IMR-90 (cell line): ENCODE measurements around the gene NUDT3. TPM values are rescaled to one million over a fixed set of nuclear protein-coding genes. Genes with fewer than 3 reads are reported as not detected.

Source experiments
- ATAC-seq: fragments of 200-7000 bp; cut with Tn5 transposase; 2 replicates; pipeline ENCODE4 v1.9.1; 2020; ENCODE audit warnings: low read depth, mild to moderate bottlenecking, moderate library complexity
- BruUV-seq: library from RNA; stranded (reverse); fragments of 400-500 nt; replicated peaks from 2 replicates; lab custom pipeline; 2021; lab: Mats Ljungman, UMichigan
- CTCF ChIA-PET: fragments of 300-600 bp; formaldehyde crosslinking; extraction: SDS; loops from one replicate; lab custom pipeline; 2021; ENCODE audit warnings: antibody characterized with exemption; lab: Yijun Ruan, JAX
- POLR2A ChIA-PET: fragments of 300-600 bp; sonication (Branson Sonifier 250); formaldehyde crosslinking; loops from one replicate; lab custom pipeline; 2022; ENCODE audit warnings: antibody characterized with exemption; ENCODE audit not compliant: unreplicated experiment; lab: Charles Lee
- DNase-seq: peaks from one replicate; pipeline ENCODE4 v3.0.0; 2013
- H2AFZ ChIP-seq: replicated peaks from 2 replicates; pipeline ENCODE3; 2013; ENCODE audit warnings: low read length, mild to moderate bottlenecking; ENCODE audit not compliant: poor library complexity
- H2AK5ac ChIP-seq: 2 replicates; pipeline ENCODE4 v1.6.1; 2013; ENCODE audit warnings: low read depth, low read length, inconsistent platforms
- H2AK9ac ChIP-seq: replicated peaks from 2 replicates; pipeline ENCODE3; 2013; ENCODE audit warnings: mild to moderate bottlenecking, low read depth, low read length, moderate library complexity; ENCODE audit not compliant: poor library complexity
- H2BK120ac ChIP-seq: 2 replicates; pipeline ENCODE4 v1.6.1; 2013; ENCODE audit warnings: low read depth, low read length, inconsistent platforms
- H2BK15ac ChIP-seq: 3 replicates; pipeline ENCODE4 v1.6.1; 2013; ENCODE audit warnings: low read depth, low read length, inconsistent platforms
- H2BK20ac ChIP-seq: 2 replicates; pipeline ENCODE4 v1.6.1; 2013; ENCODE audit warnings: low read depth, mild to moderate bottlenecking, inconsistent platforms, low read length, moderate library complexity
- H2BK5ac ChIP-seq: 2 replicates; pipeline ENCODE4 v1.6.1; 2013; ENCODE audit warnings: mild to moderate bottlenecking, low read depth, low read length, inconsistent platforms; ENCODE audit not compliant: poor library complexity, severe bottlenecking
- H3K14ac ChIP-seq: replicated peaks from 2 replicates; pipeline ENCODE4 v1.6.1; 2013; ENCODE audit warnings: low read depth, low read length, inconsistent platforms
- H3K18ac ChIP-seq: 2 replicates; pipeline ENCODE4 v1.6.1; 2013; ENCODE audit warnings: low read depth, low read length, control low read depth
- H3K23ac ChIP-seq: 2 replicates; pipeline ENCODE4 v1.6.1; 2013; ENCODE audit warnings: low read depth, low read length, inconsistent platforms
- H3K27ac ChIP-seq: 2 replicates; pipeline ENCODE4 v1.5.1; 2013; ENCODE audit warnings: mild to moderate bottlenecking, control low read depth, low read length; ENCODE audit not compliant: insufficient read depth
- H3K27me3 ChIP-seq: 2 replicates; pipeline ENCODE4 v1.6.1; 2013; ENCODE audit warnings: low read length; ENCODE audit not compliant: control insufficient read depth, insufficient read depth
- H3K36me3 ChIP-seq: 2 replicates; pipeline ENCODE4 v1.6.1; 2013; ENCODE audit warnings: low read length, mixed read lengths; ENCODE audit not compliant: control insufficient read depth, insufficient read depth
- H3K4ac ChIP-seq: 2 replicates; pipeline ENCODE4 v1.6.1; 2013; ENCODE audit warnings: low read depth, low read length, inconsistent platforms
- H3K4me1 ChIP-seq: 2 replicates; pipeline ENCODE4 v1.6.1; 2013; ENCODE audit warnings: low read length, mixed read lengths; ENCODE audit not compliant: control insufficient read depth, insufficient read depth
- H3K4me2 ChIP-seq: 2 replicates; pipeline ENCODE4 v1.6.1; 2013; ENCODE audit warnings: low read depth, mild to moderate bottlenecking, control low read depth, low read length, moderate library complexity
- H3K4me3 ChIP-seq: 2 replicates; pipeline ENCODE4 v1.5.1; 2013; ENCODE audit warnings: low read depth, mild to moderate bottlenecking, control low read depth, low read length, moderate library complexity; ENCODE audit not compliant: insufficient read depth
- H3K56ac ChIP-seq: 2 replicates; pipeline ENCODE4 v1.6.1; 2013; ENCODE audit warnings: low read length, inconsistent platforms; ENCODE audit not compliant: insufficient read depth; ENCODE audit errors: extremely low read depth
- H3K79me1 ChIP-seq, 2 experiments: 2 replicates each; pipeline ENCODE4 v1.6.1; 2013; ENCODE audit warnings: low read length in 2 of 2, inconsistent platforms in 1 of 2, low read depth in 1 of 2
- H3K9ac ChIP-seq: 2 replicates; pipeline ENCODE4 v1.6.1; 2013; ENCODE audit warnings: low read depth, low read length, control low read depth
- H3K9me1 ChIP-seq: 2 replicates; pipeline ENCODE4 v1.6.1; 2013; ENCODE audit warnings: low read length, inconsistent platforms; ENCODE audit not compliant: insufficient read depth
- H3K9me3 ChIP-seq: 2 replicates; pipeline ENCODE4 v1.6.1; 2013; ENCODE audit warnings: low read length; ENCODE audit not compliant: control insufficient read depth, insufficient read depth
- H4K20me1 ChIP-seq: 2 replicates; pipeline ENCODE4 v1.6.1; 2013; ENCODE audit warnings: low read length, inconsistent platforms; ENCODE audit not compliant: insufficient read depth
- H4K5ac ChIP-seq: 2 replicates; pipeline ENCODE4 v1.6.1; 2013; ENCODE audit warnings: mild to moderate bottlenecking, low read depth, low read length, control low read depth
- H4K8ac ChIP-seq, 2 experiments: 2 replicates each; pipeline ENCODE4 v1.6.1; 2013; ENCODE audit warnings: low read depth in 2 of 2, low read length in 2 of 2, control low read depth in 1 of 2, inconsistent platforms in 1 of 2
- H4K91ac ChIP-seq: 2 replicates; pipeline ENCODE4 v1.6.1; 2013; ENCODE audit warnings: low read depth, low read length, inconsistent platforms; ENCODE audit not compliant: insufficient read depth
- CEBPB ChIP-seq: IDR thresholded peaks from 2 replicates; pipeline ENCODE4 v1.6.1; 2012; ENCODE audit warnings: low read depth, low read length, improper control_type of control experiment
- MXI1 ChIP-seq: IDR thresholded peaks from 2 replicates; pipeline ENCODE4 v1.6.1; 2012; ENCODE audit warnings: low read depth, mild to moderate bottlenecking, low read length, moderate library complexity, borderline replicate concordance
- WGBS, 2 experiments: methylation state at CpG; one replicate each; pipeline versions ENCODE4 v1.1.5 to v1.1.7; 2013; ENCODE audit warnings: missing lambda C conversion rate in 2 of 2; ENCODE audit not compliant: insufficient read length in 1 of 2; ENCODE audit errors: extremely low coverage in 2 of 2; 5-methylcytosine and 5-hydroxymethylcytosine counted together
- dilution Hi-C: fragments of 300-500 bp; cut with HindIII; formaldehyde crosslinking; loops from one replicate; pipeline ENCODE4 v1.14.3; 2018; ENCODE audit warnings: low sequenced_read_pairs; ENCODE audit not compliant: unreplicated experiment
- in situ Hi-C: fragments of 300-500 bp; cut with MboI; formaldehyde crosslinking; loops from 3 replicates; pipeline ENCODE4 v1.14.3; 2019; ENCODE audit warnings: low sequenced_read_pairs, inconsistent platforms, mixed read lengths
- intact Hi-C: fragments of 100-400 bp; cut with micrococcal nuclease; formaldehyde crosslinking; loops from 2 replicates; pipeline ENCODE4 v1.10.0; 2022
- polyA plus RNA-seq, 3 experiments: library from polyadenylated mRNA; depleted of rRNA; stranded (reverse); fragments of >200 nt; gene quantifications; 2 replicates each; pipeline ENCODE4 v1.2.3, GENCODE V29; 2012; ENCODE audit warnings: low replicate concordance in 1 of 3
- total RNA-seq: library from RNA; depleted of rRNA; stranded (reverse); fragments of >200 nt; gene quantifications from 2 replicates; pipeline ENCODE4 v1.2.3, GENCODE V29; 2012

The NUDT3 gene
- total and polyA plus RNA-seq, 2 of the 4 experiments (the other 2 are of a cell fraction), result 10.1 to 17.2 TPM

GRCh38 chr6:34317882-34318498 lies 74.5 kb downstream of the NUDT3 start:
- H3K4me2 ChIP-seq, result no peak overlapping the region

More at GRCh38 chr6:34317882-34318498, 74.5 kb downstream of the NUDT3 start:
- no peaks in the 10 kb centered on the region for H3K36me3 ChIP-seq
- H3K27me3 ChIP-seq, result no peaks in the 10 kb centered on the region
- H3K56ac ChIP-seq, result no peak overlapping the region
- no peak overlapping the region for H2BK20ac ChIP-seq
- no peak overlapping the region for H2BK120ac ChIP-seq
- no peaks in the 10 kb centered on the region for H3K9me3 ChIP-seq
- no peak overlapping the region for H3K14ac ChIP-seq
- intact Hi-C loops, result no loop called here
- POLR2A ChIA-PET, result no interaction called here
- no peak overlapping the region for H3K27ac ChIP-seq
- peak; percentile 11 for DNase-seq
- H2BK5ac ChIP-seq, result no peak overlapping the region
- H3K79me1 ChIP-seq, result peaks cover 29 to 66% of the 10 kb centered on the region in 2 experiments
- dilution Hi-C loops, result no loop called here
- no peak overlapping the region for H3K4ac ChIP-seq
- H4K91ac ChIP-seq, result no peak overlapping the region
- no peak overlapping the region for H2AK9ac ChIP-seq
- no peak overlapping the region for H2AFZ ChIP-seq
- BruUV-seq, result no TSS peak
- no peak overlapping the region for H4K5ac ChIP-seq
- H4K8ac ChIP-seq, result no peak overlapping the region
- no peak overlapping the region for H2AK5ac ChIP-seq
- H3K9me1 ChIP-seq, result peaks cover 9% of the 10 kb centered on the region
- CTCF ChIA-PET, result interaction anchor here (1.0 kb wide), 1 partner anchor 8 kb away, joined by 3 read pairs; no protein-coding TSS in a partner anchor
- H3K23ac ChIP-seq, result no peak overlapping the region
- no peak overlapping the region for H3K18ac ChIP-seq
- in situ Hi-C loops, result no loop called here
- no peak overlapping the region for H2BK15ac ChIP-seq
- WGBS, 2 experiments, result no CpG with 5 or more reads among the region's 3 CpGs
- no peak overlapping the region for H3K4me3 ChIP-seq
- peaks cover 2% of the 10 kb centered on the region; the same call in 1 of the 2 replicates for H3K4me1 ChIP-seq
- peaks cover 8% of the 10 kb centered on the region for H4K20me1 ChIP-seq
- no peak overlapping the region for H3K9ac ChIP-seq
- peak; percentile 21 for ATAC-seq
- TF ChIP-seq MXI1 (no peak), CEBPB (peak; percentile 43; the same call in 1 of the 2 replicates)
